IPS-18c (cell line): ENCODE results near the gene DNMT3A.

Experiments
- H3K4me3 ChIP-seq: 2 replicates; pipeline ENCODE4 v1.7.0; 2013; ENCODE audit warnings: low read depth, mild to moderate bottlenecking, low read length, moderate library complexity; ENCODE audit not compliant: insufficient read depth
- H3K9me3 ChIP-seq: one replicate; pipeline ENCODE4 v1.6.1; 2013; ENCODE audit warnings: mild to moderate bottlenecking, low read length, moderate library complexity; ENCODE audit not compliant: control insufficient read depth, insufficient read depth

The DNMT3A gene

GRCh38 chr2:25303633-25304236 is 38.0 kb downstream of the DNMT3A start:
- H3K9me3 ChIP-seq: no peaks in the 10 kb centered on the region
- no peak overlapping the region for H3K4me3 ChIP-seq

- no peak overlapping the region for H3K4me3 ChIP-seq
These were observed 38.9 kb downstream of the DNMT3A start for GRCh38 chr2:25302758-25303375.

GRCh38 chr2:25301453-25302352 is 40.0 kb downstream of the DNMT3A start:
- H3K4me3 ChIP-seq: no peak overlapping the region
- H3K9me3 ChIP-seq: no peaks in the 10 kb centered on the region

More at GRCh38 chr2:25302758-25303375, 38.9 kb downstream of the DNMT3A start:
- H3K9me3 ChIP-seq: no peaks in the 10 kb centered on the region

GRCh38 chr2:25300001-25300400 is 41.7 kb downstream of the DNMT3A start:
- H3K4me3 ChIP-seq: no peak overlapping the region
- H3K9me3 ChIP-seq: no peaks in the 10 kb centered on the region

GRCh38 chr2:25298776-25299431 is 42.8 kb downstream of the DNMT3A start:
- Histone ChIP-seq H3K9me3 (no peaks in the 10 kb centered on the region), H3K4me3 (no peak overlapping the region)

GRCh38 chr2:25297738-25298137 is 44.0 kb downstream of the DNMT3A start:
- Histone ChIP-seq H3K4me3 (no peak overlapping the region), H3K9me3 (no peaks in the 10 kb centered on the region)

- Histone ChIP-seq H3K4me3 (no peak overlapping the region), H3K9me3 (no peaks in the 10 kb centered on the region)
These were observed 46.1 kb downstream of the DNMT3A start for GRCh38 chr2:25295621-25296020.

- no peaks in the 10 kb centered on the region for H3K9me3 ChIP-seq
- no peak overlapping the region for H3K4me3 ChIP-seq
These were observed 46.9 kb downstream of the DNMT3A start for GRCh38 chr2:25294573-25295462.

GRCh38 chr2:25293958-25294562 is 47.7 kb downstream of the DNMT3A start:
- Histone ChIP-seq H3K9me3 (no peaks in the 10 kb centered on the region), H3K4me3 (no peak overlapping the region)

GRCh38 chr2:25293145-25293544 is 48.6 kb downstream of the DNMT3A start:
- Histone ChIP-seq H3K4me3 (no peak overlapping the region), H3K9me3 (no peaks in the 10 kb centered on the region)

- no peaks in the 10 kb centered on the region for H3K9me3 ChIP-seq
- no peak overlapping the region for H3K4me3 ChIP-seq
These were observed 49.3 kb downstream of the DNMT3A start for GRCh38 chr2:25292408-25292807.

GRCh38 chr2:25290811-25291495 is 50.8 kb downstream of the DNMT3A start:
- H3K9me3 ChIP-seq: no peaks in the 10 kb centered on the region
- H3K4me3 ChIP-seq: no peak overlapping the region

GRCh38 chr2:25286723-25287483 is 54.8 kb downstream of the DNMT3A start:
- Histone ChIP-seq H3K4me3 (no peak overlapping the region), H3K9me3 (no peaks in the 10 kb centered on the region)

- H3K4me3 ChIP-seq: no peak overlapping the region
- H3K9me3 ChIP-seq: no peaks in the 10 kb centered on the region
These were observed 55.7 kb downstream of the DNMT3A start for GRCh38 chr2:25286025-25286400.

GRCh38 chr2:25285265-25286024 is 56.3 kb downstream of the DNMT3A start:
- no peaks in the 10 kb centered on the region for H3K9me3 ChIP-seq
- H3K4me3 ChIP-seq: no peak overlapping the region
